Uterus (tissue), 2 donors: Measurements from ENCODE around the gene MTFR2.

Experiments
- POLR2A ChIP-seq, 2 donors: fragments of 450-650 bp; IDR thresholded peaks; one replicate each; pipeline ENCODE4 v1.6.1; 2016; ENCODE audit warnings: antibody characterized with exemption in 2 of 2, mild to moderate bottlenecking in 1 of 2, moderate library complexity in 1 of 2
- TF ChIP-seq, protein P1 (sequence below), 4 experiments: fragments of 200-600 bp in 2 of 4; fragments of 450-650 bp in 2 of 4; sonication (generic) in 2 of 4; IDR thresholded peaks; one replicate each; pipeline ENCODE4 v1.5.1; 2016 to 2019; ENCODE audit warnings: antibody characterized with exemption in 4 of 4, mild to moderate bottlenecking in 2 of 4, moderate library complexity in 1 of 4

DNA sequence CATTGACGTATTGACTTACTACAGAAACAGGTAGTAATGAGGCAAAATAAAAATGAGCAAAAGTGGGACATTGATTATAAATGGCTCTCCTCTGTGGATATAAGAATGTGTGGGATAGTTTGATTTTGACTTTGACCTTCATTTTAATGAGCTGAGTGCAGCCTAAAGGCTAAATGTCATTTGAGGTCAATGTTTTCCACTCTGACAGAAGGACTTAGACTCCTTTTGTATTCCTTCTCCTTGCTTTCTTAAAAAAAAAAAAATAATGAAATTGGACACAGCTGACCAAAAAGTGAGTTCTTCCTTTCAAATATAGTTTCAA, 68.6 kb downstream of the MTFR2 start:
- no peak for TF ChIP-seq POLR2A (IDR thresholded peaks at IDR 0.05)
- TF ChIP-seq, protein P1, sequence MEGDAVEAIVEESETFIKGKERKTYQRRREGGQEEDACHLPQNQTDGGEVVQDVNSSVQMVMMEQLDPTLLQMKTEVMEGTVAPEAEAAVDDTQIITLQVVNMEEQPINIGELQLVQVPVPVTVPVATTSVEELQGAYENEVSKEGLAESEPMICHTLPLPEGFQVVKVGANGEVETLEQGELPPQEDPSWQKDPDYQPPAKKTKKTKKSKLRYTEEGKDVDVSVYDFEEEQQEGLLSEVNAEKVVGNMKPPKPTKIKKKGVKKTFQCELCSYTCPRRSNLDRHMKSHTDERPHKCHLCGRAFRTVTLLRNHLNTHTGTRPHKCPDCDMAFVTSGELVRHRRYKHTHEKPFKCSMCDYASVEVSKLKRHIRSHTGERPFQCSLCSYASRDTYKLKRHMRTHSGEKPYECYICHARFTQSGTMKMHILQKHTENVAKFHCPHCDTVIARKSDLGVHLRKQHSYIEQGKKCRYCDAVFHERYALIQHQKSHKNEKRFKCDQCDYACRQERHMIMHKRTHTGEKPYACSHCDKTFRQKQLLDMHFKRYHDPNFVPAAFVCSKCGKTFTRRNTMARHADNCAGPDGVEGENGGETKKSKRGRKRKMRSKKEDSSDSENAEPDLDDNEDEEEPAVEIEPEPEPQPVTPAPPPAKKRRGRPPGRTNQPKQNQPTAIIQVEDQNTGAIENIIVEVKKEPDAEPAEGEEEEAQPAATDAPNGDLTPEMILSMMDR (IDR thresholded peaks at IDR 0.05): no peak
